Transverse colon (tissue), 3 donors: Measurements from ENCODE around the gene NRXN2.

Source experiments
- CTCF ChIP-seq, 5 experiments: fragments of 200-600 bp in 3 of 5; fragments of 450-650 bp in 2 of 5; sonication (generic) in 3 of 5; IDR thresholded peaks; 1 replicate in 2 of 5; 2 replicates in 3 of 5; pipeline ENCODE4 v1.5.1; 2016 to 2017; ENCODE audit warnings: antibody characterized with exemption in 5 of 5, inconsistent platforms in 3 of 5, mild to moderate bottlenecking in 2 of 5, moderate library complexity in 1 of 5
- POLR2A ChIP-seq: fragments of 450-650 bp; IDR thresholded peaks from one replicate; pipeline ENCODE4 v1.6.1; 2016; ENCODE audit warnings: antibody characterized with exemption, mild to moderate bottlenecking, moderate library complexity

- TF ChIP-seq CTCF (IDR thresholded peaks at IDR 0.05) (no peak), POLR2A (no peak)
These were observed 11.7 kb downstream of the NRXN2 start for GRCh38 chr11:64711138-64711955.
